HCT116 (cell line): ENCODE data around the gene PRSS27. TPM values are rescaled to one million over a fixed set of nuclear protein-coding genes. Genes with fewer than 3 reads are reported as not detected.

Experiments
- ATAC-seq: fragments of 200-7000 bp; cut with Tn5 transposase; 2 replicates; pipeline ENCODE4 v1.9.1; 2020; ENCODE audit warnings: mild to moderate bottlenecking, moderate library complexity
- BruUV-seq: library from RNA; stranded (reverse); fragments of 400-500 nt; replicated peaks from 2 replicates; lab custom pipeline; 2021; lab: Mats Ljungman, UMichigan
- CTCF ChIA-PET: fragments of 300-600 bp; sonication (Branson Sonifier 250); formaldehyde crosslinking; loops from one replicate; lab custom pipeline; 2021; ENCODE audit warnings: antibody characterized with exemption; lab: Charles Lee
- POLR2A ChIA-PET: fragments of 300-600, 350-600 bp; sonication (Branson Sonifier 250); formaldehyde crosslinking; loops from one replicate; lab custom pipeline; 2021; ENCODE audit warnings: antibody characterized with exemption; lab: Charles Lee
- RAD21 ChIA-PET, 2 experiments: fragments of 300-600 bp; sonication (Branson Sonifier 250); formaldehyde crosslinking; loops; one replicate each; lab custom pipeline; 2023; ENCODE audit warnings: low total read pairs in 2 of 2; ENCODE audit not compliant: uncharacterized antibody in 2 of 2, unreplicated experiment in 2 of 2, low non-redundant PET in 1 of 2; lab: Charles Lee
- DNase-seq: peaks from one replicate; pipeline ENCODE4 v3.0.0-alpha.2; 2010; ENCODE audit warnings: low read depth, low spot score
- H2AFZ ChIP-seq: fragments of 200-600 bp; shearing (Covaris generic), sonication (generic); 2 replicates; pipeline ENCODE4 v1.6.1; 2017; ENCODE audit warnings: low read depth, mixed run types, mixed read lengths, antibody characterized with exemption, low read length; ENCODE audit not compliant: poor library complexity, severe bottlenecking
- H3K27ac ChIP-seq: 2 replicates; pipeline ENCODE4 v1.5.1; 2012; ENCODE audit warnings: low read depth, low read length
- H3K27me3 ChIP-seq: fragments of 200-600 bp; sonication (generic); 2 replicates; pipeline ENCODE4 v1.6.1; 2016; ENCODE audit warnings: mixed run types, low read length, mixed read lengths; ENCODE audit not compliant: insufficient read depth
- H3K36me3 ChIP-seq, 2 experiments: fragments of 200-500 bp in 1 of 2; fragments of 200-600 bp in 1 of 2; sonication (Bioruptor generic) in 1 of 2; sonication (generic) in 1 of 2; 2 replicates each; pipeline versions ENCODE4 v1.5.1 to v1.6.1; 2014 to 2016; ENCODE audit warnings: low read length in 2 of 2, inconsistent platforms in 1 of 2, mixed read lengths in 1 of 2, mixed run types in 1 of 2; ENCODE audit not compliant: insufficient read depth in 2 of 2, control insufficient read depth in 1 of 2
- H3K4me1 ChIP-seq, 2 experiments: fragments of 200-600 bp in 1 of 2; sonication (generic) in 1 of 2; 2 replicates each; pipeline versions ENCODE4 v1.5.1 to v1.6.1; 2012 to 2017; ENCODE audit warnings: low read length in 2 of 2, inconsistent platforms in 1 of 2, mild to moderate bottlenecking in 1 of 2, mixed read lengths in 1 of 2, mixed run types in 1 of 2, moderate library complexity in 1 of 2; ENCODE audit not compliant: insufficient read depth in 2 of 2, control insufficient read depth in 1 of 2
- H3K4me2 ChIP-seq: fragments of 200-600 bp; sonication (generic); 2 replicates; pipeline ENCODE4 v1.6.1; 2017; ENCODE audit warnings: mixed run types, low read length, mixed read lengths
- H3K4me3 ChIP-seq, 2 experiments: fragments of 200-600 bp in 1 of 2; sonication (generic) in 1 of 2; replicated peaks in 1 of 2; 2 replicates each; pipeline ENCODE4 v1.5.1; 2011 to 2016; ENCODE audit warnings: low read length in 2 of 2, control low read depth in 1 of 2, low read depth in 1 of 2, mild to moderate bottlenecking in 1 of 2, mixed read lengths in 1 of 2, mixed run types in 1 of 2
- H3K79me2 ChIP-seq: fragments of 200-600 bp; sonication (generic); 2 replicates; pipeline ENCODE4 v1.6.1; 2017; ENCODE audit warnings: mild to moderate bottlenecking, mixed run types, low read length, moderate library complexity, mixed read lengths; ENCODE audit not compliant: insufficient read depth
- H3K9ac ChIP-seq: fragments of 200-600 bp; sonication (generic); 2 replicates; pipeline ENCODE4 v1.6.1; 2016; ENCODE audit warnings: low read length, mixed read lengths
- H3K9me2 ChIP-seq: fragments of 200-600 bp; sonication (generic), shearing (Covaris generic); 2 replicates; pipeline ENCODE4 v1.6.1; 2017; ENCODE audit warnings: mixed run types, mild to moderate bottlenecking, moderate library complexity; ENCODE audit not compliant: insufficient read depth
- H3K9me3 ChIP-seq, 2 experiments: fragments of 200-500 bp in 1 of 2; fragments of 200-600 bp in 1 of 2; sonication (Bioruptor generic) in 1 of 2; sonication (generic) in 1 of 2; 2 replicates each; pipeline ENCODE4 v1.6.1; 2014 to 2017; ENCODE audit warnings: low read length in 2 of 2, mixed read lengths in 2 of 2, inconsistent platforms in 1 of 2, low read depth in 1 of 2, mild to moderate bottlenecking in 1 of 2, mixed run types in 1 of 2, moderate library complexity in 1 of 2; ENCODE audit not compliant: control insufficient read depth in 1 of 2, insufficient read depth in 1 of 2
- H4K20me1 ChIP-seq: fragments of 200-600 bp; sonication (generic), shearing (Covaris generic); 2 replicates; pipeline ENCODE4 v1.6.1; 2017; ENCODE audit warnings: mixed run types, mild to moderate bottlenecking, moderate library complexity; ENCODE audit not compliant: insufficient read depth
- CBX3 ChIP-seq: IDR thresholded peaks from 2 replicates; pipeline ENCODE4 v1.6.1; 2012; ENCODE audit warnings: low read depth
- CEBPB ChIP-seq: IDR thresholded peaks from 2 replicates; pipeline ENCODE4 v1.6.1; 2012; ENCODE audit warnings: low read depth
- EZH2 ChIP-seq: fragments of 200-600 bp; sonication (generic); IDR thresholded peaks from 2 replicates; pipeline ENCODE4 v1.6.1; 2017; ENCODE audit warnings: antibody characterized with exemption, mixed run types
- EZH2phosphoT487 ChIP-seq: fragments of 200-600 bp; IDR thresholded peaks from 2 replicates; pipeline ENCODE4 v1.6.1; 2018; ENCODE audit warnings: antibody characterized with exemption, borderline replicate concordance
- JUND ChIP-seq: IDR thresholded peaks from 2 replicates; pipeline ENCODE4 v1.6.1; 2012
- POLR2A ChIP-seq: IDR thresholded peaks from 2 replicates; pipeline ENCODE4 v1.7.0; 2011; ENCODE audit warnings: borderline replicate concordance; ENCODE audit not compliant: insufficient read depth, insufficient read length; ENCODE audit errors: extremely low read depth
- POLR2AphosphoS5 ChIP-seq: IDR thresholded peaks from 2 replicates; pipeline ENCODE4 v1.6.1; 2011; ENCODE audit warnings: mild to moderate bottlenecking, low read depth, low read length, moderate library complexity
- SIN3A ChIP-seq: IDR thresholded peaks from 2 replicates; pipeline ENCODE4 v1.6.1; 2012; ENCODE audit warnings: low read depth
- SP1 ChIP-seq: IDR thresholded peaks from 2 replicates; pipeline ENCODE4 v1.6.1; 2012; ENCODE audit warnings: low read depth
- SRF ChIP-seq: IDR thresholded peaks from 2 replicates; pipeline ENCODE4 v1.6.1; 2012; ENCODE audit warnings: low read depth
- YY1 ChIP-seq: IDR thresholded peaks from 2 replicates; pipeline ENCODE4 v1.6.1; 2011; ENCODE audit warnings: low read length, low read depth, moderate library complexity, mild to moderate bottlenecking; ENCODE audit not compliant: insufficient replicate concordance; ENCODE audit errors: extremely low read depth
- intact Hi-C: fragments of 100-400 bp; cut with micrococcal nuclease; formaldehyde crosslinking; loops from 2 replicates; pipeline ENCODE4 v1.10.0; 2022
- total RNA-seq: library from RNA; stranded (reverse); gene quantifications from one replicate; pipeline ENCODE4 v1.2.1, GENCODE V29; 2021; ENCODE audit not compliant: unreplicated experiment
- TF ChIP-seq, protein P1 (sequence below): IDR thresholded peaks from 2 replicates; pipeline ENCODE4 v1.6.1; 2012; ENCODE audit warnings: low read depth
- TF ChIP-seq, protein P2 (sequence below), 3 experiments: fragments of 200-600 bp in 1 of 3; sonication (generic) in 1 of 3; IDR thresholded peaks in 2 of 3; conservative IDR thresholded peaks in 1 of 3; 2 replicates each; pipeline ENCODE4 v1.5.1; 2012 to 2017; ENCODE audit warnings: low read depth in 2 of 3, low read length in 2 of 3, antibody characterized with exemption in 1 of 3, borderline replicate concordance in 1 of 3, control low read depth in 1 of 3, mild to moderate bottlenecking in 1 of 3, mixed read lengths in 1 of 3, mixed run types in 1 of 3, moderate library complexity in 1 of 3; ENCODE audit not compliant: insufficient read depth in 1 of 3
- TF ChIP-seq, protein P3 (sequence below): IDR thresholded peaks from 2 replicates; pipeline ENCODE4 v1.6.1; 2011; ENCODE audit warnings: mild to moderate bottlenecking, low read length, moderate library complexity; ENCODE audit not compliant: insufficient replicate concordance; ENCODE audit errors: extremely low read depth

Gene PRSS27
- total RNA-seq, 1 experiment from 2014 or later = 3.3 TPM

DNA sequence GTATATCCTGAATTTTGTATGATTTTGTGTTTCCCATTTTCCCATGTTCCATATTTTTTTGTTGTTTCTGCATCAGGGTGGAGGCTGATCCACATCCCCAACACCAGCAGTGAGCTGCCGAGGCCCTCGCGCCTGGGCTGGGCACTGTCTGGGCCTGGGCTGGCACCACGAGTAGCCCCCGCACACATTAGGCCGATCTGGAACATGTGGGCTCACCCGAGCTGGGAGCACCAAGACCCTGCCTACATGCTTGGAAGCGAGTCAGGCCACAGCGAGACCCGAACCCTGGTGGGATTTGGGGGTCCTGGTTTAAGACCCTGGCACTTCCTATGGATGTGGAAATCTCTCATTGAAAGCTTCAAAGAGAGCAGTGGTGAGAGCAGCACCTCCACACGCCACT lies 29.2 kb downstream of the PRSS27 start:
- Histone ChIP-seq H2AFZ (no peak overlapping the region), H3K36me3 (no peaks in the 10 kb centered on the region; a peak in 1 of 4 replicates), H3K27me3 (no peaks in the 10 kb centered on the region), H3K27ac (no peak overlapping the region), H3K4me3 (no peak overlapping the region), H3K4me2 (no peak overlapping the region), H3K9ac (no peak overlapping the region)
- no peak for ATAC-seq
- TF ChIP-seq, protein P1, sequence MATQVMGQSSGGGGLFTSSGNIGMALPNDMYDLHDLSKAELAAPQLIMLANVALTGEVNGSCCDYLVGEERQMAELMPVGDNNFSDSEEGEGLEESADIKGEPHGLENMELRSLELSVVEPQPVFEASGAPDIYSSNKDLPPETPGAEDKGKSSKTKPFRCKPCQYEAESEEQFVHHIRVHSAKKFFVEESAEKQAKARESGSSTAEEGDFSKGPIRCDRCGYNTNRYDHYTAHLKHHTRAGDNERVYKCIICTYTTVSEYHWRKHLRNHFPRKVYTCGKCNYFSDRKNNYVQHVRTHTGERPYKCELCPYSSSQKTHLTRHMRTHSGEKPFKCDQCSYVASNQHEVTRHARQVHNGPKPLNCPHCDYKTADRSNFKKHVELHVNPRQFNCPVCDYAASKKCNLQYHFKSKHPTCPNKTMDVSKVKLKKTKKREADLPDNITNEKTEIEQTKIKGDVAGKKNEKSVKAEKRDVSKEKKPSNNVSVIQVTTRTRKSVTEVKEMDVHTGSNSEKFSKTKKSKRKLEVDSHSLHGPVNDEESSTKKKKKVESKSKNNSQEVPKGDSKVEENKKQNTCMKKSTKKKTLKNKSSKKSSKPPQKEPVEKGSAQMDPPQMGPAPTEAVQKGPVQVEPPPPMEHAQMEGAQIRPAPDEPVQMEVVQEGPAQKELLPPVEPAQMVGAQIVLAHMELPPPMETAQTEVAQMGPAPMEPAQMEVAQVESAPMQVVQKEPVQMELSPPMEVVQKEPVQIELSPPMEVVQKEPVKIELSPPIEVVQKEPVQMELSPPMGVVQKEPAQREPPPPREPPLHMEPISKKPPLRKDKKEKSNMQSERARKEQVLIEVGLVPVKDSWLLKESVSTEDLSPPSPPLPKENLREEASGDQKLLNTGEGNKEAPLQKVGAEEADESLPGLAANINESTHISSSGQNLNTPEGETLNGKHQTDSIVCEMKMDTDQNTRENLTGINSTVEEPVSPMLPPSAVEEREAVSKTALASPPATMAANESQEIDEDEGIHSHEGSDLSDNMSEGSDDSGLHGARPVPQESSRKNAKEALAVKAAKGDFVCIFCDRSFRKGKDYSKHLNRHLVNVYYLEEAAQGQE = no peak
- TF ChIP-seq CBX3 = no peak
- no peak for TF ChIP-seq SIN3A
- TF ChIP-seq, protein P2, sequence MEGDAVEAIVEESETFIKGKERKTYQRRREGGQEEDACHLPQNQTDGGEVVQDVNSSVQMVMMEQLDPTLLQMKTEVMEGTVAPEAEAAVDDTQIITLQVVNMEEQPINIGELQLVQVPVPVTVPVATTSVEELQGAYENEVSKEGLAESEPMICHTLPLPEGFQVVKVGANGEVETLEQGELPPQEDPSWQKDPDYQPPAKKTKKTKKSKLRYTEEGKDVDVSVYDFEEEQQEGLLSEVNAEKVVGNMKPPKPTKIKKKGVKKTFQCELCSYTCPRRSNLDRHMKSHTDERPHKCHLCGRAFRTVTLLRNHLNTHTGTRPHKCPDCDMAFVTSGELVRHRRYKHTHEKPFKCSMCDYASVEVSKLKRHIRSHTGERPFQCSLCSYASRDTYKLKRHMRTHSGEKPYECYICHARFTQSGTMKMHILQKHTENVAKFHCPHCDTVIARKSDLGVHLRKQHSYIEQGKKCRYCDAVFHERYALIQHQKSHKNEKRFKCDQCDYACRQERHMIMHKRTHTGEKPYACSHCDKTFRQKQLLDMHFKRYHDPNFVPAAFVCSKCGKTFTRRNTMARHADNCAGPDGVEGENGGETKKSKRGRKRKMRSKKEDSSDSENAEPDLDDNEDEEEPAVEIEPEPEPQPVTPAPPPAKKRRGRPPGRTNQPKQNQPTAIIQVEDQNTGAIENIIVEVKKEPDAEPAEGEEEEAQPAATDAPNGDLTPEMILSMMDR (IDR thresholded peaks at IDR 0.05 in 2 of 3, conservative IDR thresholded peaks at IDR 0.05 in 1 of 3; ENCODE audit: borderline replicate concordance in 1 of 3, insufficient read depth in 1 of 3, low read depth in 2 of 3, low read length in 2 of 3) = no peak
- TF ChIP-seq, protein P3, sequence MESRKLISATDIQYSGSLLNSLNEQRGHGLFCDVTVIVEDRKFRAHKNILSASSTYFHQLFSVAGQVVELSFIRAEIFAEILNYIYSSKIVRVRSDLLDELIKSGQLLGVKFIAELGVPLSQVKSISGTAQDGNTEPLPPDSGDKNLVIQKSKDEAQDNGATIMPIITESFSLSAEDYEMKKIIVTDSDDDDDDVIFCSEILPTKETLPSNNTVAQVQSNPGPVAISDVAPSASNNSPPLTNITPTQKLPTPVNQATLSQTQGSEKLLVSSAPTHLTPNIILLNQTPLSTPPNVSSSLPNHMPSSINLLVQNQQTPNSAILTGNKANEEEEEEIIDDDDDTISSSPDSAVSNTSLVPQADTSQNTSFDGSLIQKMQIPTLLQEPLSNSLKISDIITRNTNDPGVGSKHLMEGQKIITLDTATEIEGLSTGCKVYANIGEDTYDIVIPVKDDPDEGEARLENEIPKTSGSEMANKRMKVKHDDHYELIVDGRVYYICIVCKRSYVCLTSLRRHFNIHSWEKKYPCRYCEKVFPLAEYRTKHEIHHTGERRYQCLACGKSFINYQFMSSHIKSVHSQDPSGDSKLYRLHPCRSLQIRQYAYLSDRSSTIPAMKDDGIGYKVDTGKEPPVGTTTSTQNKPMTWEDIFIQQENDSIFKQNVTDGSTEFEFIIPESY = no peak
- no peak for TF ChIP-seq EZH2
- no peak for TF ChIP-seq POLR2A
- TF ChIP-seq CEBPB = no peak
- TF ChIP-seq SRF = no peak
- no peak for TF ChIP-seq SP1
- no peak for TF ChIP-seq YY1
- TF ChIP-seq JUND = no peak
- no peak for TF ChIP-seq EZH2phosphoT487
- TF ChIP-seq POLR2AphosphoS5 = no peak
- TF ChIP-seq, all 23 proteins: peak for 0
- peaks cover 54% of the 10 kb centered on the region for H3K79me2 ChIP-seq
- POLR2A ChIA-PET = interaction anchor here (0.8 kb wide), 1 partner anchor 8 kb away, joined by 3 read pairs; the partner anchor contains the start of gene KCTD5
- no peaks in the 10 kb centered on the region for H4K20me1 ChIP-seq
- no TSS peak for BruUV-seq
- no peaks in the 10 kb centered on the region for H3K9me3 ChIP-seq
- no peaks in the 10 kb centered on the region for H3K9me2 ChIP-seq
- CTCF ChIA-PET = no interaction called here
- DNase-seq = no peak
- peaks cover 0 to 3% of the 10 kb centered on the region in 2 experiments; a peak in 2 of 4 replicates for H3K4me1 ChIP-seq
- RAD21 ChIA-PET = no interaction called here
- intact Hi-C loops = no loop called here
